HEK293 (cell line): ENCODE measurements around the gene DMKN.

Source experiments
- CTCF ChIA-PET: fragments of 350-600 bp; formaldehyde crosslinking; extraction: SDS; loops from one replicate; lab custom pipeline; 2021; ENCODE audit warnings: antibody characterized with exemption; lab: Yijun Ruan, JAX
- POLR2A ChIA-PET: fragments of 300-600 bp; formaldehyde crosslinking; extraction: SDS; loops from one replicate; lab custom pipeline; 2020; ENCODE audit warnings: antibody characterized with exemption, inconsistent platforms; lab: Yijun Ruan, JAX
- H3K27ac ChIP-seq: fragments of 200-500 bp; sonication (Bioruptor generic); 2 replicates; pipeline ENCODE4 v1.5.1; 2014; ENCODE audit warnings: low read depth, low read length, control low read depth, inconsistent platforms; ENCODE audit errors: extremely low read depth
- H3K36me3 ChIP-seq, 2 experiments: fragments of 200-500 bp in 1 of 2; sonication (Bioruptor generic) in 1 of 2; 1 replicate in 1 of 2; 2 replicates in 1 of 2; pipeline ENCODE4 v1.5.1; 2014 to 2017; ENCODE audit warnings: inconsistent platforms in 2 of 2, low read length in 2 of 2; ENCODE audit not compliant: control insufficient read depth in 2 of 2, insufficient read depth in 1 of 2
- H3K4me1 ChIP-seq: fragments of 200-500 bp; sonication (Bioruptor generic); 2 replicates; pipeline ENCODE4 v1.5.1; 2014; ENCODE audit warnings: mild to moderate bottlenecking, low read length, inconsistent platforms; ENCODE audit not compliant: control insufficient read depth, insufficient read depth
- H3K4me3 ChIP-seq: 2 replicates; pipeline ENCODE4 v1.5.1; 2011; ENCODE audit warnings: low read depth, mild to moderate bottlenecking, control low read depth, low read length, moderate library complexity
- H3K9me3 ChIP-seq: fragments of 200-500 bp; sonication (Bioruptor generic); 2 replicates; pipeline ENCODE4 v1.5.1; 2014; ENCODE audit warnings: low read depth, low read length, inconsistent platforms; ENCODE audit not compliant: control insufficient read depth, insufficient read depth
- ZNF133 ChIP-seq: fragments of 450-650 bp; formaldehyde crosslinking; IDR thresholded peaks from 2 replicates; pipeline ENCODE4 v1.5.1; 2016; ENCODE audit warnings: missing biosample characterization, missing genetic modification characterization
- ZNF354C ChIP-seq: fragments of 450-650 bp; formaldehyde crosslinking; IDR thresholded peaks from 2 replicates; pipeline ENCODE4 v1.5.1; 2016; ENCODE audit warnings: missing biosample characterization, missing genetic modification characterization, low read depth, borderline replicate concordance
- ZNF677 ChIP-seq: fragments of 450-650 bp; IDR thresholded peaks from 2 replicates; pipeline ENCODE4 v1.5.0; 2018; ENCODE audit warnings: missing biosample characterization, mild to moderate bottlenecking, missing genetic modification characterization, moderate library complexity

DMKN gene

DNA sequence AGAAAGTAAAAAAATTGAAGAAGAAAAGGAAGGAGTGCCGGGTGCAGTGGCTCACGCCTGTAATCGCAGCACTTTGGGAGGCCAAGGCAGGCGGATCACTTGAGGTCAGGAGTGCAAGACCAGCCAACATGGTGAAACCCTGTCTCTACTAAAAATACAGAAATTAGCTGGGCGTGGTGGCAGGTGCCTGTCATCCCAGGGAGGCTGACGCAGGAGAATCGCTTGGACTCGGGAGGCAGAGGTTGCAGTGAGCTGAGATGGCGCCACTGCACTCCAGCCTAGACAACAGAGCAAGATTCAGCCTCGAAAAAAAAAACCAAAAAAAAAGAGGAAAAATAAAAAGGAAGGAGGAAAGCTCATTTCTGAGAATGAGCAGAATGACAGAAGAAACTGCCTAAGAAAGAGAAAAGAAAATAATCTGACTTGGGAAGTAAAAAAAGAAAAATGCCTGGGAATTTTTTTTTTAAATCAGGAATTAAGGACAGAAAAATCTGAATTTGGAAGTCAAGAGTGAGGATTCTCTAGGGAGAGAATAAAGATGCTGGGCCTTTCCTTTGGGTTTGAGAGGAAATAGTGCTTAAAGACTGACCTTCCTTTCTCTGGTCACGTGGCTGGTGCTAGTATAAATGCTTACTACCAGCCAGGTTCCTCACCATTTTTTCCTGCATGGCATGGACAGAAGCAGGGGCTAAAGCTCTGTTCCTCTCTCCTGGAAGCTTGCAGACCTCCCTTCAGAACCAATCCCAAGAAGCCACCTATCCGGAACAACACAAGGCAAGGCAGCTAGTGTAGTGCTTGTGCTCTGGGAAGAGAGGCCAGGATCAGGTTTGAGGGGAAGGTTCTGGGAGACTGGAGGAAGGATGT lies 65.6 kb downstream of the DMKN start, which contains the start of gene FFAR2:
Gene FFAR2 (plus strand): TSS at position 652 of the 864 bp plus-strand sequence. CDS start 1,458 bp downstream, outside the sequence.
- Histone ChIP-seq H3K4me1 (peaks cover 2% of the 10 kb centered on the region; the same call in 1 of the 2 replicates), H3K4me3 (no peak within 1 kb of the TSS), H3K9me3 (no peaks in the 10 kb centered on the region), H3K36me3 (no peaks in the 10 kb centered on the region), H3K27ac (no peak within 1 kb of the TSS)
- CTCF ChIA-PET, result interaction anchor here (0.6 to 5.3 kb wide), 5 partner anchors 21 to 1195 kb away, joined by 3 to 19 read pairs (median 3); no protein-coding TSS in a partner anchor
- POLR2A ChIA-PET, result interaction anchor here (0.7 kb wide), 1 partner anchor 39 kb away, joined by 3 read pairs; no protein-coding TSS in a partner anchor
- TF ChIP-seq ZNF677 (tag by site-specific recombination), result no peak
- TF ChIP-seq ZNF133 (tag by site-specific recombination), result 0 out of 2 replicates have a peak, but pooled peaks have one; percentile 20
- 0 out of 2 replicates have a peak, but pooled peaks have one; percentile 15 for TF ChIP-seq ZNF354C (tag by site-specific recombination)
